ENCODE results near the gene PLCB4. TPM values are rescaled to one million over a fixed set of nuclear protein-coding genes. Genes with fewer than 3 reads are reported as not detected.

The PLCB4 gene
- total RNA-seq, 2 experiments from 2014 or later: 0.06 TPM; not detected in 1

GRCh38 chr20:9447182-9447581 is 378.3 kb downstream of the PLCB4 start:
- no peaks in the 10 kb centered on the region for H3K4me1 Mint-ChIP-seq (ENCODE audit: low read depth)
- Histone ChIP-seq H3K27me3 (ENCODE audit: control insufficient read depth in 1 of 2, insufficient read depth in 2 of 2, low read length in 2 of 2) (no peaks in the 10 kb centered on the region), H3K36me3 (ENCODE audit: insufficient read depth, low read length) (no peaks in the 10 kb centered on the region), H3K27ac (ENCODE audit: low read depth in 1 of 2, low read length in 2 of 2) (no peak overlapping the region), H3K9me3 (ENCODE audit: control insufficient read depth in 1 of 2, insufficient read depth in 1 of 2, low read length in 2 of 2) (no peaks in the 10 kb centered on the region), H3K4me3 (ENCODE audit: low read length) (no peak overlapping the region), H3K4me1 (ENCODE audit: insufficient read depth, low read length) (no peaks in the 10 kb centered on the region)
- no peak for TF ChIP-seq CTCF (IDR thresholded peaks at IDR 0.05)
- intact Hi-C loops (cut with DNase I, micrococcal nuclease): no loop called here
- ChIA-PET CTCF (no interaction called here), POLR2A (no interaction called here)
- no peak overlapping the region for H3K4me3 Mint-ChIP-seq
- no peaks in the 10 kb centered on the region for H3K36me3 Mint-ChIP-seq (ENCODE audit: low read depth)
- H3K9me3 Mint-ChIP-seq: no peaks in the 10 kb centered on the region
- no peak overlapping the region for H3K27ac Mint-ChIP-seq
- no peak for ATAC-seq (ENCODE audit: poor library complexity)
- H3K27me3 Mint-ChIP-seq: no peaks in the 10 kb centered on the region
- no peak for DNase-seq

- Histone ChIP-seq H3K27ac (ENCODE audit: low read depth in 1 of 2, low read length in 2 of 2) (no peak overlapping the region), H3K9me3 (ENCODE audit: control insufficient read depth in 1 of 2, insufficient read depth in 1 of 2, low read length in 2 of 2) (no peaks in the 10 kb centered on the region), H3K4me1 (ENCODE audit: insufficient read depth, low read length) (no peaks in the 10 kb centered on the region), H3K27me3 (ENCODE audit: control insufficient read depth in 1 of 2, insufficient read depth in 2 of 2, low read length in 2 of 2) (no peaks in the 10 kb centered on the region), H3K4me3 (ENCODE audit: low read length) (no peak overlapping the region), H3K36me3 (ENCODE audit: insufficient read depth, low read length) (no peaks in the 10 kb centered on the region)
- Mint-ChIP-seq H3K9me3 (no peaks in the 10 kb centered on the region), H3K27me3 (no peaks in the 10 kb centered on the region), H3K4me1 (ENCODE audit: low read depth) (no peaks in the 10 kb centered on the region), H3K27ac (no peak overlapping the region), H3K4me3 (no peak overlapping the region), H3K36me3 (ENCODE audit: low read depth) (no peaks in the 10 kb centered on the region)
- intact Hi-C loops (cut with DNase I, micrococcal nuclease): no loop called here
- no peak for TF ChIP-seq CTCF (IDR thresholded peaks at IDR 0.05)
- ATAC-seq (ENCODE audit: poor library complexity) (no peak), DNase-seq (no peak)
- POLR2A ChIA-PET: no interaction called here
- CTCF ChIA-PET: no interaction called here
Measured at GRCh38 chr20:9453201-9453600, 384.3 kb downstream of the PLCB4 start.

- H3K27me3 Mint-ChIP-seq: no peaks in the 10 kb centered on the region
- Histone ChIP-seq H3K4me1 (ENCODE audit: insufficient read depth, low read length) (no peaks in the 10 kb centered on the region), H3K4me3 (ENCODE audit: low read length) (no peak overlapping the region), H3K27ac (ENCODE audit: low read depth in 1 of 2, low read length in 2 of 2) (no peak overlapping the region), H3K27me3 (ENCODE audit: control insufficient read depth in 1 of 2, insufficient read depth in 2 of 2, low read length in 2 of 2) (no peaks in the 10 kb centered on the region), H3K9me3 (ENCODE audit: control insufficient read depth in 1 of 2, insufficient read depth in 1 of 2, low read length in 2 of 2) (no peaks in the 10 kb centered on the region), H3K36me3 (ENCODE audit: insufficient read depth, low read length) (no peaks in the 10 kb centered on the region)
- ChIA-PET POLR2A (no interaction called here), CTCF (no interaction called here)
- H3K4me1 Mint-ChIP-seq (ENCODE audit: low read depth): no peaks in the 10 kb centered on the region
- H3K9me3 Mint-ChIP-seq: no peaks in the 10 kb centered on the region
- no peak overlapping the region for H3K4me3 Mint-ChIP-seq
- ATAC-seq (ENCODE audit: poor library complexity): no peak
- H3K36me3 Mint-ChIP-seq (ENCODE audit: low read depth): no peaks in the 10 kb centered on the region
- DNase-seq: no peak
- no peak overlapping the region for H3K27ac Mint-ChIP-seq
- no peak for TF ChIP-seq CTCF (IDR thresholded peaks at IDR 0.05)
- intact Hi-C loops (cut with DNase I, micrococcal nuclease): no loop called here
Measured at GRCh38 chr20:9454791-9455190, 385.9 kb downstream of the PLCB4 start.

Measured in CD4-positive, alpha-beta T cell (primary cell).